ENCODE results near the gene RILPL2.
"Not testable (repeated sequence)": the region's sequence is repeated elsewhere in the genome, so short reads cannot be mapped to it uniquely, and the experiment has no call there.

The RILPL2 gene

DNA sequence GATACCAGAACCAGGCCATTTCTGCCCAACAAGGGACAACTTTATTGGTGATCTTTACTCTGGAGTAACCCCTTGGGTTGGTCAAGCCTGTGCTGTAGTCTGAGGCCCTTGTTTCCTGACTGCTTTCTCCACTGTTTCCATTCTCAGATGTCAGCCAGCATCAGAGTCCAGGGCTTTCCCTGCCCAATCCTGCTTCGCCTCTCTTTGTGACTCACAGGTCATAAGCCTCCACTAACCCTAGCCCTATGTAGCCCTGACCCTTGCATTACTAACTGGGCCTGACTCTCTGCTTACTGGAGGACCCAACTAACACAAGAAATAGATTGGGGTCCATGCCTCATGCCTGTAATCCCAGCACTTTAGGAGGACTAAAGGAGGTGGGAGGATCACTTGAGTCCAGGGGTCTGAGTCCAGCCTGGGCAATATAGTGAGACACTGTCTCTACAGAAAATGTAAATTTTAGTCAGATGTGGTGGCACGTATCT, 12.8 kb upstream of the RILPL2 start:
- DNase-seq = no peak

DNA sequence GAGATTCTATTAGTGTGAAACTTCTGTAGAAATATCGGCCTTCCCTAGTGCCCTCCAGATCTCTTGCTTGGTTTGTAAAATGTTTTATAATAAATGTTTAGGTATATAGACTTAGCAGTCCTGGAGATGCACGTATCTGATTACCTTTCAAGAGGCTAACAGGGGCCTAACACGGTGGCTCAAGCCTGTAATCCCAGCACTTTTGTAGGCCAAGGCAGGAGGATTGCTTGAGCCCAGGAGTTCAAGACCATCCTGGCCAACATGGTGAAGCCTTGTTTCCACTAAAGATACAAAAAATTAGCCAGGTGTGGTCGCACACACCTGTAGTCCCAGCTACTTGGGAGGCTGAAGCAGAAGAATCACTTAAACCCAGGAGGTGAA, 9.8 kb upstream of the RILPL2 start:
- DNase-seq = no peak

GRCh38 chr12:123445388-123446332, 9.2 kb upstream of the RILPL2 start:
- no peak for DNase-seq

GRCh38 chr12:123444092-123445026, 7.9 kb upstream of the RILPL2 start:
- no peak for DNase-seq

GRCh38 chr12:123442774-123443173, 6.3 kb upstream of the RILPL2 start:
- no peak for DNase-seq

DNA sequence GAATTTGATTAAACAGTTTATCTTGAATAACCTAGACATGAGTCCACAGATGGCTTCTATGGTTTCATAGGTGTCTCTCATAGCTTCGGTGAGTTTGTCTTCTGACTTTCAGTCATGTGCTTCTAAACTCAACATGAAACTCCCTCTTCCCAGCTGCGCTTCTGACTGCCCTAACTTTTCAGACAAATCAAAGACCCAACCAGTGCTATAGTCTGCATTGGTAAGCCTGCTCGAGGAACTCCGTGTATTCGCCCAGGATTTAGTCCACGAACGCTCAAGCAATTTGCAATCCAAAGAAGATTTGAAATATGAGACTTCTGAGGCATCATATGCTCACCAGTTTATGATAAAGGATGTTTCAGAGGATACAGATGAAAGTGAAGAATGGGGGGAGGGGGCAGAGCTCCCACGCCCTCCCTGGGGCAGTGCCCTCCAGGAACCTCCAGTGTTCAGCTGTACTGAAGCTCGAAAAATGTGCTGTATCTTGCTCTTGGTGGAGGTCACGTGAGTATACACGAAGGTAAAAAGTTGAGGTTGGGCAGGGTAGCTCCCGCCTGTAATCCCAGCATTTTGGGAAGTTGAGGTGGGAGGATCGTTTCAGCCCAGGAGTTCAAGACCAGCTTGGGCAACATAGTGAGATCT, 5.2 kb upstream of the RILPL2 start:
- no peak for DNase-seq

DNA sequence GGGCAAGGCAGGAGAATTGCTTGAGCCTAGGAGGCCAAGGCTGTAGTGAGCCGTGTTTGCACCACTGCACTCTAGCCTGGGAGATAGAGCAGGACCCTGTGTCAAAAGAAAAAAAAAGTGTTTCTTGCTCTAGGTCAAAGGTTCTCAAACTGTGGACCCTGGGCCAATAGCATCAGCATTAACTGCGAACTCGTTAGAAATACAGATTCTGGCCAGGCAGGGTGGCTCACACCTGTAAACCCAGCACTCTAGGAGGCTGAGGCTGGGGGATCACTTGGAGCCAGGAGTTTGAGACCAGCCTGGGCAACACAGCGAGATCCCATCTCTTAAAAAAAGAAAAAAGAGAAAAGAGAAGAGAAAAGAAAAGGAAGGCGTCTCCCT, 858 bp downstream of the RILPL2 start:
- DNase-seq = no peak

GRCh38 chr12:123433615-123434014, 2.9 kb downstream of the RILPL2 start:
- no peak for DNase-seq

- DNase-seq = not testable (repeated sequence)
Measured at GRCh38 chr12:123431951-123432817, 4.3 kb downstream of the RILPL2 start.

DNA sequence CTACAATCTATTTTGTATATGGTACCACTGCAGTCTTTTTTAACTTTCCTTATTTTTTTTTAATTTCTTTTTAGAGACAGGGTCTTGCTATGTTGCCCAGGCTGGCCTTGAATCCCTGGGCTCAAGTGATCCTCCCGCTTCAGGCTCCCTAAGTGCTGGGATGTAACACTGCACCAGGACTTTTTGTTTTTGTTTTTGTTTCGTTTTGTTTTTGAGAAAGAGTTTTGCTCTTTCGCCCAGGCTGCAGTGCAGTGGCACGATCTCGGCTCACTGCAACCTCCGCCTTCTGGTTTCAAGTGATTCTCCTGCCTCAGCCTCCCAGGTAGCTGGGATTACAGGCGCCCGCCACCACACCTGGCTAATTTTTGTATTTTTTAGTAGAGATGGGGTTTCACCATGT, 7.4 kb downstream of the RILPL2 start:
- DNase-seq = not testable (repeated sequence)

DNA sequence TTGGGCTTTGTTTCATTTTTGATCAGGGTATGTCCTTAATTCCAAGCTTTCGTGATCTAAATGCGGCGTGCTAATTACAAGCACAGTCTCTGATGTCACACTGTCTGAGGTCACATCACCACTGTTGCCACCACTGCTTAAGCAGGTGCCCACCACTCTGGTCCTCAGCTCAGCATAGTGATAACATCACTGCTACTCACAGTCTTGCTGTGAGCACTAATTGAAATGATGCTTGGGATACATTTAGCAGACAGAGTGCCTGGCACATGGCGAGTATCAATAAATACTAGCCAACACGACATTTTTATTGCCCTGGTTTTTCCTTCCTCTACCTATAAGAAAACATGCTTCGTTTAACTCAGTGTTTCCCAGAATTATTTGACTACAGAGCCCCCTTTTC, 7.9 kb downstream of the RILPL2 start:
- DNase-seq = no peak

GRCh38 chr12:123427036-123427769, 9.3 kb downstream of the RILPL2 start:
- no peak for DNase-seq

DNA sequence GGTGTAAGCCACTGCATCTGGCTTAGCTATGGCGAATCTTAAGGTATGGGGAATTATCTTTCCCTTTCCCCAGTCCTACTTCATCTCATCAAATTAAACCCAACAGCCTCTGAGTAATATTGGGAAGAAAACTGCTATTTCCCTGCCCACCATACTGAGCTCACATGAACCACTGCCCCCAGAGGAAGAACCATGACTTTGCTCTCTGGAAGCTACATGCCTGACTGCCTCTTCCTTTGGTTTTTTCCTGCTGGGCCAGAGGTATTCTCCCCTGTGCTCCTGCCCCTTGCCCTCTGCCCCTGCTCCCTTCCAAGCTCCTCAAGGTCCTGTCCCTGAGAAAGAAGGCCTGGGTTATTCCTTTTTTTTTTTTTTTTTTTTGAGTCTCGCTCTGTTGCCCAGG, 15.2 kb downstream of the RILPL2 start:
- no peak for DNase-seq

DNA sequence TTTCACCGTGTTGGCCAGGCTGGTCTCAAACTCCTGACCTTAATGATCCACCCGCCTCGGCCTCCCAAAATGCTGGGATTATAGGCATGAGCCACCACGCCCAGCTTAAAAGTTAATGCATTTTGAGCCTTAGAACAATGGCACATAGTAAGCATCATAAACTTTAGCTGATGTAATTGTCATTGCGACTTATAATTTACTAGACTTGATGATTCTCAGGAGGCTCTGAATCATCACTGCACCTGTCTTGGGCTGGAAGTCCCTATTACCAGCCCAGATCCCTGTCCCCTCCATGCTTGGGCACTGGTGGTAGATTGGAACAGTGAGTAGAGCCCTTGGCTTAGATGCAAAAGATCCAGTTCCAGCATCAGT, 26.5 kb downstream of the RILPL2 start:
- DNase-seq = no peak

GRCh38 chr12:123409284-123410040, 27.0 kb downstream of the RILPL2 start:
- DNase-seq = not testable (repeated sequence)

DNA sequence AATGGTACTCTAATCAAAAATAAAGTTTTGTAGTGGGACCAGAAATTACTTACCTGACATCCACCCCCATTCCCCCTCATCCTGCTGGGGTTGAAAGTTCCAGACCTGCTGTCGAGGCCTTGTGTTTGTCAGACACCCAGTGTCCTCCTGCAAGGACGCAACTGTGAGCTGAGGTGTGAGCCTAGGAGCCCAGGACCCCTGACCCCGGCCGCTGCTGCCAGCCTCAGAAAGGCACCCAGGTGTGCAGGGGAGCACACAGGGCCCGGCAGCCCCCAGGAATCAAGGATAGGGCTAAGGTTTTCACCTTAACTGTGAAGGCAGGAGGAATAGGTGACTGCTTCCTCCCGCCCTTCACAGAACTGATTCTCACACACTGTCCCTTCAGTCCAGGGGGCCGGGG, 27.9 kb downstream of the RILPL2 start:
- DNase-seq = not testable (repeated sequence)

DNA sequence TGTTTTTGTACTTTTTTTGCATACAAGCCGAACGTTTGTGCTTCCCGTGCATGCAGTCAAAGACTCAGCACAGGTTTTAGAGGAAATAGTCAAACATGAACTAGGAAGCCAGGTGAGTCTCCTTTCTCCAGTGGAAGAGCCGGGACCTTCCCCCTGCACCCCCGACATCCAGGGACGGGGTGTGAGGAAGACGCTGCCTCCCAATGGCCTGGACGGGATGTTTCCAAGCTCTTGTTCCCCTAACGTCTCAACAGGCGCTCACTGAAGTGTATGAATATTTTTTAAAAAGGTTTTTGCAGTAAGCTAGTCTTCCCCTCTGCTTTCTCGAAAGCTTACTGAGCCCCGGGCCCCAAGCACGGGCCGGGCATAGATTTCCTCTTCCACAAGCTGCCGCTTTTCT, 28.6 kb downstream of the RILPL2 start:
- DNase-seq = not testable (repeated sequence)

DNA sequence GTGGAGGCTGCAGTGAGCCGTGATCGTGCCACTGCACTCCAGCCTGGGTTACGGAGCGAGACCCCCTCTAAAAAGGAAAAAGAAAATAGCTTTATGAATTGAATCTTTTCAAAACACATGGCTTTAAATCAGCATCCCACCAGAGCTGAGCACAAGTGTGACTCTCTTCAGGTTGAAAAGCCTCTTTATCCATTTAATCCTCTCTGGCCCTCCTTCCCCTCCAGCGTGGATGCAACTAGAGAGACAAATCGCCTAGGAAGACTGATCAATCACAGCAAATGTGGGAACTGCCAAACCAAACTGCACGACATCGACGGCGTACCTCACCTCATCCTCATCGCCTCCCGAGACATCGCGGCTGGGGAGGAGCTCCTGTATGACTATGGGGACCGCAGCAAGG, 29.2 kb downstream of the RILPL2 start:
- not testable (repeated sequence) for DNase-seq

- DNase-seq = no peak
Measured at GRCh38 chr12:123404581-123404980, 31.9 kb downstream of the RILPL2 start.

Measured in NK-92 treated with Interleukin-12 subunit alpha and Interleukin-12 subunit beta, amount 100 ng/mL, for 24 hours (cell line).